Hematopoietic multipotent progenitor cell treated with erythropoietin and hydrocortisone succinate and interleukin-3 and kit ligand, for 15 days (in vitro differentiated cells): ENCODE measurements around the gene PNPO.

Experiments
- DNase-seq: peaks from one replicate; pipeline ENCODE4 v3.0.0-alpha.2; 2015; ENCODE audit warnings: low spot score

The PNPO gene

DNA sequence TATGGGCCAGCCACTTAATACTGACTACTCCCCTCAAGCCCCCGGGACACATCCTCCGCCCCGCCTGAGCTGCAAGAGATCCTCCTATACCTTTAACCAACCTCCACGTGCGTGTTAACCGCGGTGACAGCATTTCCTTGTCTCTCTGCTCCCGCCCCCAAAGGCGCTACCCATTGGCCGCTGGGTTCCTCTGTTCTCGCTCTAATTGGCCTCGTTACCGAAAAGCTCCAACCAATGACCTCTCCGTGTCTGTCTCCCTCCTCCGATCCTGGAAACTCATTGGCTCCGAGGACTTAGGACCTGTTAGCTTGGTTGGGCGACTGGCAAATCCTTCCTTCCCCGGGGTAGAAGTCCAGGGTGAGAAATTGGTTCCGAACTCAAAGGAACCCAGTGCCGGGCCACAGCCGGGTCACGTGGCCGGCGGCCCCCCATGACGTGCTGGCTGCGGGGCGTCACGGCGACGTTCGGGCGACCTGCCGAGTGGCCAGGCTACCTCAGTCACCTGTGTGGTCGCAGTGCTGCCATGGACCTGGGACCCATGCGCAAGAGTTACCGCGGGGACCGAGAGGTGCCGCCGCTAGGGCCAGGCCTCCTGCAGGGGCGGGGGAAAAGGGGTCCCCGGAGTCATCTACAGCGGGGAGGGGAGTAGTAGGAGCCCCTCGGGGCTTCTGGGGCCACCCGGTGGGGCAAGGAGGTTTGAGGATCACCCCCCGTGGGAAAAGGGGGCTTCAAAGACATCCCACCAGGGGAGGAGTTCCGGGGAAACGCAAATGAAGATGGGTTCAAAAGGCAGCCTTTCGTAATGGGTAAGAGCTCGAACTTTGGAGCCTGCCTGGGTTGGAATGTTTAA, at the start of gene PNPO:
PNPO (plus strand) TSS at position 326 of the 850 bp plus-strand sequence; CDS start at position 431, 105 bp downstream.
- DNase-seq: peak; percentile 94

DNA sequence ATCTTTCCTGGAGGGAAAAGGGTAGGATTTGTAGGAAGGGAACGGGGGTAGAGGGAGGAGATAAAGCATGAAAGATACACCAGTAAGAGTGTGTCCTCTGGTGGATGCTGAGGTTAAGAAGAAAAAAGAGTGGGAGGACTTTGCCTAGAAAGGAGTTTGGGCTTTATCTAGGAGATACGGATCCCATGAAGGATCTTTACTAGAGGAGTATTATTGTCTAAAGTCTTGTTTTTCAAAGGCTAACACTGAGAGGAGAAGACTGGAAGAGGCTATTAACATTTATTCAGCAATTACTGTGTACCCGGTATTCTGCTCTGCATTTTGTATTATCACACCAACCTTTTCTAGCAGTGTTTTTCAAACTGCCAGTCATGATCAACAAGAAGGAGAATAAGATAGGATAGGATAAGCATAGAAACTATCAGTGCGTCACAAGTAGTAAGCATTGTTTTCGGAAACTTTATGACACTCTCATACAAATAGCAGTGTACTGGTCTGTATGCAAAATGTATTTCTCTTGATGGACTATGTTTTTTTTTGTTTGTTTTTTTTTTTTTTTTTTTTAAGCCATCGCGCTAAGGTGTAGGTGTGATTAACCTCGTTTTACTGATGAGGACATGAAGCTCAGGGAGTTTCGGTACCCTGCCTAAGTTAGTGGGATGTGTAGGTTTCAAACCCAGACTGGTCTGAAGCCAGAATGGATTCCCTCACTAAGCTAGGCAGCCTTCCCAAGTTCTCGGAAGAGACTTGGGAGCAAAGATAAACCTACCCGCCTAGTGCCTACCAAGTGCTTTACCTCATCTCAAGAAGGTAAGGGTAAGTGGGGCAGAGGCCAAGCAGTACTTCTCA, 46.6 kb upstream of the PNPO start:
- DNase-seq: peak; percentile 21

DNA sequence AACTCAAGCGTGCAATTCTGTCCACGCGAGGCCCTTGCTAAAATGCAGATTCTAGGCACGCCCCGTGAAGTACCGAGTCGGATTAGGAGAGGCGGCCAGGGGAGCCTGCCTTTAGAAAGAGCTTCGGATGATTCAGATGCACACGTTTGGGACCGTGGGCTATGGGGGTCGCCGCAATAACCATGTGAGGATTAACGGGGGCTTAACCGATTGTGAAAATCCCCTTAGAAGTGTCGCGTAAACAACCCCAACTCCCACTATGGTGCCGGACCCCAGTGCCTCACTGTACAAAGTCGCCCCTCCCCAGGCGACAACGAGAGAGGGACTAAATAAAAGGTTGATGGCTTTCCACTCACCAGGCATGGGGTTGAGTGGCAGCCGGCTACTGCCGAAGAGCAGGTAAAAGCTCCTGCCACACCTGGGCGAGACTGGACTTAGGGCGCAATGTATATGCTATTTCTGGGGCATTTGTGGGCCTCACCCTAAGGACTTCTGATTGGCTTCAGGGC, 46.0 kb upstream of the PNPO start:
- DNase-seq: peak; percentile 60

DNA sequence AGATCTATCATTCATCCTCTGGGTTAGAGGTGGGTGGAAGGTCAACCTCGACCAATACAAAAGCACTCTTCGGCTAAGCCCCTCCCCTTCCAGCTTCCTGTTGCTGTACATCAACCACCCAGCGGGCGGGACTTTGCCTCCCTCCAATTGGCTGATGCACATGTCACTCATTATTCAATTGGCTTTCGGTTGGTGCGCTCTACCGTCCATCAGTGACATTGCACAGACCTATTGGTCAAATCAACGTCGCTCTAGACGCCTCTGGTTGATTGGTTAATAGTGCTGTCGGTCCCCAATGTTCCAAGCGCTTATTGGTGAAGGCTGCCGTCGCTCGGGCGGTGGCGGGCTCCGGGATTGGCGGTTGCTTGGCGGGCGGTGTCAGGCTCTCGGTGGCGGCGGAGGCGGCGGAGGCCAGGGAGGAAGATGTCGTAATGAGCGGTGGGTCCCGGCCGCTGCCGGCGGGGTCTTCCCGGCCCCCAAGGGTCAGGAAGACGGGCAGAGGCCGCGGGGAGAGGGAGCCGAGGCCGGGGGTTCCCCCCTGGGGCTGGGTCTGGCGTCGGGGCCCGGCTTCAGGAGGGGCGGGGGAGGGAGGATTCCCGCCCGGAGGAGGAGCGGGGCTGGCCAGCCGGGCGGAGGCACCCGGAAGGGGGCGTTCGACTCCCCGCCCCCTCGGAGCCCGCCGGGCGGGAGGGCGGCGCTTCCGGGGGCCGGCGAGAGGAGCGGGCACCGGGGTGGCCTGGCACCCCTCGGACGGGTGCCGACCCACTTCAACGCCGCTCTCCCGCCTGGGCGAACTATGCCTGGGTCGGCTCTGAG, 45.3 kb upstream of the PNPO start, which contains the start of gene SP2:
SP2 (plus strand) TSS at position 381 of the 816 bp plus-strand sequence; CDS start at position 432, 51 bp downstream.
- peak; percentile 100 for DNase-seq

DNA sequence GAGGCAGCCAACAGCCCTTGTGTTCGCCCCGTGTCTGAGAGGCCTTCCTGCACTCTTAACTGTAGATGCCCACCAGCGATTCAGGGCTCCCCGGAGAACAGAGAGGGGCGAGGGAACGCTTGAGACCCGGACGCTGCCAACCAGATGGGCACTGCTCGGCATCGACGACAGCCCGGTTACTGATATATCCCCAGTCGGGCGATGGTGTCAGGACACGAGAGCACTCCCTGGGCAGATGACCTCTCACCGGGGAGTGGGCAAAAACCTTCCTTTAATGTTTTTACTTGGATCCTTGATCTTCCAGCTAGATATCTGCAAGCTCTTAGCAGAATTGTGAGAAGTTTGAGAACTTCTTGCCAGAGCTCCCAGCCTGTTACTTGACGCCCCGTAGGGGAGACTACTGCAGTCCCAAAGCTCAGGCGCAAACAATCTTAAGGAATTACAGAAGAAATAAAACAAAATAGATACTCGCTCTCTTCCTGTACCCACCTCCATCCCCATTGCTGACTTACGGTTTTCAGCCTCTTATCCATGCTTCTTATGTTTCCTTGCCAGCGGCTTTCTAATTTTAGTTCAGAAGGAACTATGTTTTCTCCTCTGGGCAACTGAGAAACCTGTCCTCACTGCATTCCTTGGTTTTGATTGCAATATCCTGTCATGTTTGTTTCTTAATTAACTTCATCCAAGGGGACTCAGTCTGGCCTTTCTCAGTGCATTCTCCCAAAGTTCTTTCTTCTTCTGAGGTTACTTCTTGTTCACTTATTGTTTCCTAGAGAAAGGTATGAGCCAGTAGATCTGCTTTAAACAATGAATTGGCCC, 44.5 kb upstream of the PNPO start:
- DNase-seq: no peak

DNA sequence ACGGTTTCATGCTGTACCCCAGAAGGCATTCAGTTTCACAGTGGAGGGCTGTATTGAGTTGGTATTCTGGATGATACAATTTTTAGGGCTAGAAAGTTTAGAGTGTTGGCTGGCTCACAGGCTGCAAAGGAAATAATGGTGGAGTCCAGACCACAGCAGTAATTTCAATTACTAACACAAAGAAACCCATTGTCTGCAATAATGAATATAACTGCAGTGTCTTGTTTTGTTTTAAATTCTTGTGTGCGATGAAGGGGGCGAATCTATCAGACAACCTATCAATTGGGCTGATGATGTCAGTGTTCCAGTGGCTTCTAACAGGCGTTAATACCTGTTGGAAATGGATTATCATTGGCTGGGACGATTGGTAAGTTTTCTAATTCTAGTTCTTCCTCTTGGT, 43.8 kb upstream of the PNPO start:
- no peak for DNase-seq

DNA sequence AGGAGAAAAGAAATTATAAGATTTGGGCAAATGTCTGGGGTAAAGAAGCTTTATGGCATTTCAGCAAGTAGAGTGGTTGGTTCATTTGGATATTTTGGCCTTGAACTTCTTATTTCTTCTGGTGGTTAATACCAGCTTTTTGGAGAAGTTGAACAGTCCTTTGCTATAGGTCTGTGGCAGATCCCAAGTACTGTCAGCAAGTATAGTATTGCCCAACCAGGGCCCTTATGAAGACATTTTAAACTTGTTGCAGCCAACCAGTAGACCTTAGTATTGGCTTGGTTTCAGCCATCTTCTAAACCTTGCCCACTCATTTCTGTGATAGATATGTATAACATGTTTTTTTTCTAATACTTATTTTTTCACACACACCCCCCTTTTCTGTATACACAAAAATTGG, 43.1 kb upstream of the PNPO start:
- no peak for DNase-seq

DNA sequence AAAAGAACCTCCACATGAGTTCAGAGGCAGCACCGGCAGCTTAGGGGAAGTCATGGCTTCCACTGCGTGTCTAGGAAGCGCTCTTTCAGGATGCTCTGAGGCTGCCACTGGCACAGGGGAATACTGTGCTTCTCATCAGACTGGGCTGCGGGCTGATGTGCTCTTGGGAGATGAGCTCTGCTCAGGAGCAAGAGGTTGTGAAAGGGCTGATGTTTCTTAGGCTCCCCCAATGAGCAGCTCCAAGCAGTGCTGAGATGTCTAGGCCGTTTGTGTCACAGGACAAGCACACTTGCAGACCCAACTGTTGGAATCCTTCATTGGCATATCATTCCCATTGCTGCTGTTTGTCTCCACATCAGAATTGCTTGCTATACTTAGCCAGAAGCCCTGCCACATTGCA, 41.7 kb upstream of the PNPO start:
- no peak for DNase-seq

DNA sequence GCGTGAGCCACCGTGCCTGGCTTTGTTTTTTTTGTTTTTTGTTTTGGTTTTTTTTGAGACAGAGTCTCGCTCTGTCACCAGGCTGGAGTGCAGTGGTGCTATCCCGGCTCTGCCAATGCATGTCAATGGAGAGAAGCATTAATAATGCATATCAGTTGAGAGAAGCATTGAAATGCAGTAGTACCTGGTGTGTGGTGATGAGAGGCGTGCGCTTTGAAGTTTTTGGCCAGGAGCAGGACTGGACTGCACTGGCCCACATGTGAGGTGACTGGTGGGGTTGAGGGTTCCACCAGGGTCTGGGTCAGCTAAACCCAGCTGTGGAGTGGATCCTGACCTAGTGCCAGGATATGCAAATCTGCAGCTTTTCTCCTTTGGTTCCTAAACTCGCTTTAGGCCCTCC, 39.9 kb upstream of the PNPO start:
- DNase-seq: no peak

DNA sequence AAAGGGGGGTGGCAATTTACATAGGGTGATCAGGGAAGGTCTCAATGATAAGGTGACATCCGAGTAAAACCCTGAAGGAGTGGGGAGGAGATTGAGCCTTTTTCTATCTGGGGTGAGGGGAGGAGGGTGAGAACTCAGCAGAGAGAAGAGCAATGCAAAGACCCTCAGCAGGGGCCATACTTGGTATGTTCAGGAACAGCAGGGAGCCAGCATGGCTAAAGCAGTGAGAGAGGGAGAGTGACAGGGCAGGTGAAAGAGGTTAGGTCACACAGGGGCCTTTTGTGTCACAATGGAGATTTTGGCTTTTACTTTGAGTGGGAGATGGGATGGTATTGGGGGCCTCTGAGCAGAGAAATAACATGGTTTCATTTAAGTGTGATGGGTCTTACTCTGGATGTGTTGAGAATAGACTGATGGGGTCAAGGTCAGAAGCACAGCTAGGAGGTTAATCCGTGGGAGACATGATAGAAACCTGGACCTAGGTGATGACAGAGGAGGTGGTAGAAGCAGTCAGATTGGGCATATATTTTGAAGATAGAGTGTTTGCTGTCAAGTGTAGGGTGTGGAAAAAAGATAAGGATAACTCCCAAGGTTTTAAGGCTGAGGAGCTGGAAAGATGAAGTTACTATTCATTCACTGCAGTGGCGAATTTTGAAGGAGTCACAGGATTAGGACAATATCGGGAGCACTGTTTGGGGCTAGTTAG, 39.2 kb upstream of the PNPO start:
- no peak for DNase-seq

DNA sequence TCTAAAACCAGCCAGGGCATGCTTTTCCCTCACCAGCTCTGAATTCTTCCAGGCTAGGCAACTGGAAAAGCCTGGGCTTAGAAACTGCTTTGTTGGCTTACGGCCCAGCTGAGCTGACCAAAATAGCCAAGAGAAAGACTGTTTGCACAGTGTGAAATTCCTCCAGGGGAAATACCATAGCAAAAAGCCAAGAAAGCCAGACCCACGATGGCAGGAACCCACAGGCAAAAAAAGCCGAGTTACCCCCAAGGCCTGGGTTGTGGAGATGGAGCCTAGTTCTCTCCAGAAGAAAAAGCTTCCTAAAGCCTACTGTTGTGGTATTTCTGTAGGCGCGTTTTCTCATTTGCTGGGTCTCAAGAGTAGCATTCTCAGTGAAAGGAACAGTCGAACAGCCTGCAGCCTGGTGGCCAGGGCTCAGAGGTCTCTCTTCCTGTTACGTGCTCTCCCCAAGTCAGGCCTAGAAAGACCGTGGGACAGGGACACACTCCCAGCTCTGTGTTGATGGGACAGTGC, 36.1 kb upstream of the PNPO start:
- DNase-seq: no peak

DNA sequence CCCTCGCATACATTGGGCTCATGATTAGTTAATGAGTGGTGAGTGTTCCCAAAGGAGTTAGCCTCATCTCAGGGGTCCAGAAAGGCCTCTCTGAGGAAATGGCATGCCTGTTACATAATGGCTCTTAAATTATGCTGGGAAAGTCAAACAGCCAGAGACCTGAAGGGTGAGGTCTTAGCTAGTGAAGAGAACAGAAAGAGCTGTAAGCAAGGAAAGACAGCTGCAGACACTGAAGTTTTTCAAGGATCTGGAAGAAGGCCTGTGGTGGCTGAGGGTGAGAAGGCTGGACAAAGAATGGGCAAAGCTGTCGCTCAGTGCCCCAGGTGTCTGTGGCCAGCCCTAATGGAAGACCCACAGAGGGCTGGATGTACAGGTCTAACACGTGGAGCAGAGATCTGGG, 34.9 kb upstream of the PNPO start:
- DNase-seq: no peak

DNA sequence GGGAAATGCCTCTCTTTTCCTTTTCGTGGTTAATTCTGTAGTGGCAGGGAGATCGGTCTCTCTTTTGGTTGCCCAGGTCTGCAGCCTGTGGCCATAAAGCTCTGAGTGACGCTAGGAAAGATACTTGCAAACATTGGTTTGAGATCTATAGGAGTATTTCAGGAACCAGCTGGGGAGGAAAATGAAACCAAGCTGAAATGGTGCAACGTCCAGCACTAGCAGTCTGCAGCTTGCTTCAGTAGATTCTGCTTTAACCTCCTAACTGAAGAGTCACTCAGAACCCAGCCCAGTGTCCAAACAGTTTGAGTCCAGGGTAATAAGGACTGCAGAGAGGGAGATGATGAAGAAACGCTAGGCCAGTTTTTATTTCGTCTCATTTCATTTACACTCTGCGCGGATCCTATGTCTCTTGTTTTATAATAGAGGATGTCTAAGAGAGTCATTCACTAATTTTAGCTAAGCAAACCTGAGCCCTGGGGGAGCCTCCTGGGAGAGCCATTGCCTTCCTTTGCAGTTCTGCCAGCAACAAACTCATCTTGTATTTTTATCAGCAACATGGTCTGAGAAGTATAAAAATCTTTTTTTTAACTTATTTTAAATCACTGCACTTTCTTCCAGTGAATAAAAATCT, 33.3 kb upstream of the PNPO start:
- DNase-seq: no peak

DNA sequence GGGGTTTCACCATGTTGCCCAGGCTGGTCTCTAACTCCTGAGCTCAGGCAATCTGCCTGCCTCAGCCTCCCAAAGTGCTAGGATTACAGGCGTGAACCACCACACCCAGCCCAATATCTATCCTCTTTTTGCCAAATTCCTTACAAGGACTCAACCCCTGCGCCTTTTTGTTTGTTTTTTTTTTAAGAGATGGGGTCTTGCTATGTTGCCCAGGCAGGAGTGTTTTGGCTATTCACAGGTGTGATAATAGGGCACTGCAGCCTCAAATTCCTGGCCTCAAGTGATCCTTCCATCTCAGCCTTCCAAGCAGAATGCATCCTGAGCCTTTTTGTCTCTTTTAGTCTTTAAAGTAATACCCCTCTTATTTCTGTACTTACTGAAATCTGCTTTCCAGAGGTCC, 28.3 kb upstream of the PNPO start:
- no peak for DNase-seq

DNA sequence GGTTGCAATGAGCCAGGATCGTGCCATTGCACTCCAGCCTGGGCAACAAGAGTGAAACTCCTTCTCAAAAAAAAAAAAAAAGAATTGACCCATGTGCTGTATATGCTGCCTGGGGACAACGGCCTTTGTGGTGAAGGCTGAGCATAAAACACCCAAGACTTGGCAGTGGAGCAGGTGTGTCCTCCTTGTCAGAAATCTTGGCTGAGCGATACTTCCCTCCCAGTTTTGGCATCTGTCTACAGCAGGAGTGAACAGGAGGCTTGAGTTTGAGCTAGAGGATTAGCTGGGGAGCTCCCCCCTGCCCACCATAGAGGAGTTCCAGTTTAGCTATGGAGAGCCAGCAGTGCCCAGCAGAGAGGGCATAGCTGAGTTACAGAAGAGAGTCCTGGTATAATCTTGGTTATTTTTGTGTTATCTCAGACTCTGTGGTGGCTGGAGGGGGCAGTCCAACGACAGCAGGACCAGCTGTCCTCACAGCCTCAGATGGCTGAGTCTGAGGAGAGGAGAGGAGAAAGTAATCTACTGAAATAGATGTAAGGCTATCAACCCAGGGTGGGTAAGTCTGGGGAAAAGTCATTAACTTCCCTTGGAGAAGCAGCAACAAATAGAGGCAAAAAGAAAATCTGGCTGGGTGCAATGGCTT, 26.9 kb upstream of the PNPO start:
- DNase-seq: no peak

DNA sequence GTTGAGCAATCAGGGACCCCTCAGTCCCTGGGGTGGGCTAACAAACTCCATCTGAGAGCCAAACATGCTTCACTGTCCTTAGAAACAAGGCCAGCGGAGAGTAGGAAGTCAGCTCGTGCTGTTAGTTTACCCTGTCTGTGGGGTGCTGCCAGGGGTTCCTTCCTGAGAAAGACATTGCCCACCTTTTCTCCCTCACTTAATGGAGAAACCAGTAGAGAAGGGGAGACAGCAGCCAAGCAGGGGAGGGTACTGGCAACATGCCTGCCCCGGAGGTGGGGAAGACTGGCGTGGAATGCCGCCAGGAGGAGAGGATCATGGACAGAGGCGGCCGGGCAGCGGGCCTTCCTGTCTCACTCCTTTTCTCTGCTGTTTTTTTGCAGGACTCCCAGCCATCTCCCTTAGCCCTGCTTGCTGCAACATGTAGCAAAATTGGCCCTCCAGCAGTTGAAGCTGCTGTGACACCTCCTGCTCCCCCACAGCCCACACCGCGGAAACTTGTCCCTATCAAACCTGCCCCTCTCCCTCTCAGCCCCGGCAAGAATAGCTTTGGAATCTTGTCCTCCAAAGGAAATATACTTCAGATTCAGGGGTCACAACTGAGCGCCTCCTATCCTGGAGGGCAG, 25.5 kb upstream of the PNPO start:
- no peak for DNase-seq

DNA sequence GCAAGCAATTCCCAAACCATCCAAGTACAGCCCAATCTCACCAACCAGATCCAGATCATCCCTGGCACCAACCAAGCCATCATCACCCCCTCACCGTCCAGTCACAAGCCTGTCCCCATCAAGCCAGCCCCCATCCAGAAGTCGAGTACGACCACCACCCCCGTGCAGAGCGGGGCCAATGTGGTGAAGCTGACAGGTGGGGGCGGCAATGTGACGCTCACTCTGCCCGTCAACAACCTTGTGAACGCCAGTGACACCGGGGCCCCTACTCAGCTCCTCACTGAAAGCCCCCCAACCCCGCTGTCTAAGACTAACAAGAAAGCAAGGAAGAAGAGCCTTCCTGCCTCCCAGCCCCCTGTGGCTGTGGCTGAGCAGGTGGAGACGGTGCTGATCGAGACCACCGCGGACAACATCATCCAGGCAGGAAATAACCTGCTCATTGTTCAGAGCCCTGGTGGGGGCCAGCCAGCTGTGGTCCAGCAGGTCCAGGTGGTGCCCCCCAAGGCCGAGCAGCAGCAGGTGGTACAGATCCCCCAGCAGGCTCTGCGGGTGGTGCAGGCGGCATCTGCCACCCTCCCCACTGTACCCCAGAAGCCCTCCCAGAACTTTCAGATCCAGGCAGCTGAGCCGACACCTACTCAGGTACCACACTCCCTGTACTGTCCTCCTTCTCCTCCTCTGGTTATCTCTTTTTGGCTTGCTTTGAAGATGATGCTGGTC, 24.7 kb upstream of the PNPO start:
- no peak for DNase-seq

DNA sequence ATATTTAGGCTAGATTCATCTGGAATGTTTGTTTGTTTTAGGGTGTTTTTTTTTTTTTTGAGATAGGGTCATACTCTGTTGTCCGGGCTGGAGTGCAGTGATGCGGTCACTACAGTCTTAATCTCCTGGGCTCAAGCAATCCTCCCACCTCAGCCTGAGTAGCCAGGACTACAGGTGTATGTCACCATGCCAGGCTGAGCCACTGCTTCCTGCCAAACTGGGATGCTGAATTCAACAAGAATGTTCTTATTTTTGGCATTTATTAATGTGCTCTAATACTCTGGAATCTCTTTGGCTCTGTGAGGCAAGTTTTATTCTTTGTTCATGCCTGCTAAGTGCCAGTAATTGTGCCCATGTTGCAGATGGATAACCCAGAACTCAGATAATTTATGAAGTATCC, 23.8 kb upstream of the PNPO start:
- no peak for DNase-seq
